H1 (cell line): ENCODE data around the gene MRPL4. TPM values are rescaled to one million over a fixed set of nuclear protein-coding genes. Genes with fewer than 3 reads are reported as not detected.

ENCODE experiments used
- CTCF ChIA-PET: fragments of 300-600 bp; sonication (Branson Sonifier 250); formaldehyde crosslinking; loops from one replicate; lab custom pipeline; 2021; ENCODE audit not compliant: partially characterized antibody; lab: Charles Lee
- POLR2A ChIA-PET: fragments of 300-600 bp; sonication (Branson Sonifier 250); formaldehyde crosslinking; loops from one replicate; lab custom pipeline; 2021; ENCODE audit warnings: inconsistent platforms; ENCODE audit not compliant: partially characterized antibody; lab: Charles Lee
- DNase-seq, 2 experiments: peaks; one replicate each; pipeline versions ENCODE4 v3.0.0 to v3.0.0-alpha.2; 2010 to 2022; ENCODE audit warnings: low spot score in 2 of 2, low read depth in 1 of 2, mixed read lengths in 1 of 2
- FAIRE-seq: peaks from 2 replicates; lab custom pipeline; 2011; peaks lifted over from hg19 to GRCh38; lab: Jason Lieb, UNC
- H2AFZ ChIP-seq: 2 replicates; pipeline ENCODE4 v1.8.1; 2012; ENCODE audit warnings: low read length, inconsistent platforms
- H2AK5ac ChIP-seq: 2 replicates; pipeline ENCODE4 v1.6.1; 2013; ENCODE audit warnings: low read depth, low read length
- H2BK120ac ChIP-seq: replicated peaks from 2 replicates; pipeline ENCODE3; 2013; ENCODE audit warnings: low read depth, low read length, inconsistent platforms
- H2BK12ac ChIP-seq: 2 replicates; pipeline ENCODE4 v1.6.1; 2013; ENCODE audit warnings: low read depth, low read length
- H2BK15ac ChIP-seq: 2 replicates; pipeline ENCODE4 v1.6.1; 2013; ENCODE audit warnings: low read length
- H2BK20ac ChIP-seq: 2 replicates; pipeline ENCODE4 v1.6.1; 2013; ENCODE audit warnings: low read length
- H2BK5ac ChIP-seq: 2 replicates; pipeline ENCODE4 v1.6.1; 2013; ENCODE audit warnings: low read depth, low read length
- H3K14ac ChIP-seq: 2 replicates; pipeline ENCODE4 v1.6.1; 2013; ENCODE audit warnings: inconsistent platforms; ENCODE audit not compliant: insufficient read length
- H3K18ac ChIP-seq: 2 replicates; pipeline ENCODE4 v1.6.1; 2013; ENCODE audit warnings: low read length; ENCODE audit errors: extremely low read depth
- H3K23ac ChIP-seq: 2 replicates; pipeline ENCODE4 v1.6.1; 2013; ENCODE audit warnings: inconsistent platforms; ENCODE audit not compliant: insufficient read length
- H3K23me2 ChIP-seq: 2 replicates; pipeline ENCODE4 v1.6.1; 2013; ENCODE audit warnings: low read depth, low read length
- H3K27ac ChIP-seq: 2 replicates; pipeline ENCODE4 v1.6.1; 2011; ENCODE audit warnings: low read depth, low read length, inconsistent platforms
- H3K27me3 ChIP-seq, 4 experiments: replicated peaks in 1 of 4; 1 replicate in 1 of 4; 2 replicates in 3 of 4; pipeline versions ENCODE4 v1.6.1 to v1.8.1; 2011 to 2013; ENCODE audit warnings: low read length in 3 of 4, mild to moderate bottlenecking in 3 of 4, inconsistent platforms in 2 of 4, mixed read lengths in 2 of 4, moderate library complexity in 1 of 4; ENCODE audit not compliant: control insufficient read depth in 3 of 4, insufficient read depth in 3 of 4; ENCODE audit errors: extremely low read depth in 1 of 4
- H3K36me3 ChIP-seq, 4 experiments: 2 replicates each; pipeline versions ENCODE4 v1.6.1 to v1.8.1; 2011 to 2013; ENCODE audit warnings: mild to moderate bottlenecking in 4 of 4, low read length in 3 of 4, moderate library complexity in 2 of 4, control low read depth in 1 of 4, inconsistent platforms in 1 of 4; ENCODE audit not compliant: insufficient read depth in 4 of 4, control insufficient read depth in 2 of 4
- H3K4ac ChIP-seq: replicated peaks from 2 replicates; pipeline ENCODE3; 2013; ENCODE audit warnings: low read length, low read depth, mixed read lengths, inconsistent platforms; ENCODE audit not compliant: insufficient read length
- H3K4me1 ChIP-seq, 4 experiments: replicated peaks in 1 of 4; 1 replicate in 1 of 4; 2 replicates in 3 of 4; pipeline versions ENCODE4 v1.6.1 to v1.8.1; 2011 to 2013; ENCODE audit warnings: low read length in 3 of 4, inconsistent platforms in 2 of 4, mixed read lengths in 1 of 4; ENCODE audit not compliant: insufficient read depth in 4 of 4, control insufficient read depth in 3 of 4
- H3K4me2 ChIP-seq, 2 experiments: 2 replicates each; pipeline versions ENCODE4 v1.6.1 to v1.8.1; 2011 to 2013; ENCODE audit warnings: low read depth in 2 of 2, low read length in 2 of 2, control low read depth in 1 of 2, inconsistent platforms in 1 of 2, mild to moderate bottlenecking in 1 of 2; ENCODE audit not compliant: insufficient read depth in 1 of 2
- H3K4me3 ChIP-seq, 4 experiments: fragments of 200-600, 300-600 bp in 1 of 4; sonication (generic), shearing (Covaris generic), sonication (Bioruptor Twin) in 1 of 4; 2 replicates each; pipeline versions ENCODE4 v1.5.1 to v1.8.1; 2011 to 2016; ENCODE audit warnings: low read length in 4 of 4, low read depth in 3 of 4, control low read depth in 2 of 4, inconsistent platforms in 2 of 4, mild to moderate bottlenecking in 2 of 4, mixed read lengths in 1 of 4, moderate library complexity in 1 of 4; ENCODE audit not compliant: insufficient read depth in 2 of 4; ENCODE audit errors: extremely low read depth in 1 of 4
- H3K56ac ChIP-seq: replicated peaks from 2 replicates; pipeline ENCODE3; 2013; ENCODE audit warnings: low read depth, mild to moderate bottlenecking, mixed read lengths, low read length, inconsistent platforms; ENCODE audit not compliant: insufficient read length
- H3K79me1 ChIP-seq: 2 replicates; pipeline ENCODE4 v1.6.1; 2013; ENCODE audit warnings: low read depth, low read length, control low read depth
- H3K79me2 ChIP-seq, 2 experiments: 2 replicates each; pipeline versions ENCODE4 v1.6.1 to v1.8.1; 2012 to 2013; ENCODE audit warnings: low read length in 2 of 2, mild to moderate bottlenecking in 2 of 2, inconsistent platforms in 1 of 2; ENCODE audit not compliant: insufficient read depth in 2 of 2, control insufficient read depth in 1 of 2
- H3K9ac ChIP-seq, 4 experiments: replicated peaks in 1 of 4; 1 replicate in 1 of 4; 2 replicates in 3 of 4; pipeline versions ENCODE4 v1.6.1 to v1.8.1; 2011 to 2013; ENCODE audit warnings: low read depth in 3 of 4, low read length in 3 of 4, control low read depth in 2 of 4, mild to moderate bottlenecking in 2 of 4, moderate library complexity in 2 of 4, inconsistent platforms in 1 of 4; ENCODE audit errors: extremely low read depth in 1 of 4
- H3K9me3 ChIP-seq, 2 experiments: 2 replicates each; pipeline versions ENCODE4 v1.6.1 to v1.8.1; 2012 to 2013; ENCODE audit warnings: mild to moderate bottlenecking in 2 of 2, moderate library complexity in 2 of 2, control low read depth in 1 of 2, inconsistent platforms in 1 of 2, low read depth in 1 of 2, low read length in 1 of 2, mixed read lengths in 1 of 2; ENCODE audit not compliant: insufficient read depth in 2 of 2
- H4K20me1 ChIP-seq, 2 experiments: replicated peaks in 1 of 2; 2 replicates each; pipeline versions ENCODE3 to v1.8.1; 2011 to 2013; ENCODE audit warnings: inconsistent platforms in 2 of 2, low read length in 2 of 2, mild to moderate bottlenecking in 1 of 2; ENCODE audit not compliant: insufficient read depth in 2 of 2, control insufficient read depth in 1 of 2
- H4K5ac ChIP-seq: 2 replicates; pipeline ENCODE4 v1.6.1; 2013; ENCODE audit warnings: low read length, low read depth, mixed read lengths, inconsistent platforms; ENCODE audit not compliant: insufficient read length
- H4K8ac ChIP-seq: 2 replicates; pipeline ENCODE4 v1.8.0; 2013; ENCODE audit warnings: mild to moderate bottlenecking, moderate library complexity, low read length, inconsistent platforms; ENCODE audit not compliant: insufficient read depth; ENCODE audit errors: extremely low read depth
- H4K91ac ChIP-seq: replicated peaks from 2 replicates; pipeline ENCODE3; 2013; ENCODE audit warnings: low read length, mixed read lengths, inconsistent platforms; ENCODE audit not compliant: insufficient read length
- EGR1 ChIP-seq: IDR thresholded peaks from 2 replicates; pipeline ENCODE4 v1.6.1; 2011; ENCODE audit warnings: low read depth, low read length, borderline replicate concordance
- EZH2 ChIP-seq: fragments of 200-600 bp; sonication (generic); IDR thresholded peaks from 2 replicates; pipeline ENCODE4 v1.7.1; 2012; ENCODE audit warnings: low read depth, mild to moderate bottlenecking, moderate library complexity, low read length, inconsistent platforms; ENCODE audit not compliant: severe bottlenecking
- NRF1 ChIP-seq: IDR thresholded peaks from 2 replicates; pipeline ENCODE4 v1.6.1; 2011; ENCODE audit warnings: mild to moderate bottlenecking, low read depth, low read length, improper control_type of control experiment
- RNF2 ChIP-seq: fragments of 200-900, 300-1000 bp; sonication (generic); IDR thresholded peaks from 2 replicates; pipeline ENCODE4 v1.7.1; 2016; ENCODE audit warnings: borderline replicate concordance, low read depth, mild to moderate bottlenecking, antibody characterized with exemption, low read length; ENCODE audit not compliant: poor library complexity, severe bottlenecking; ENCODE audit errors: missing control alignments
- SAP30 ChIP-seq: fragments of 300-600 bp; sonication (generic); IDR thresholded peaks from 2 replicates; pipeline ENCODE4 v1.7.1; 2012; ENCODE audit warnings: low read length, moderate library complexity, mild to moderate bottlenecking, inconsistent platforms; ENCODE audit not compliant: insufficient read depth, insufficient replicate concordance
- TEAD4 ChIP-seq: IDR thresholded peaks from 2 replicates; pipeline ENCODE4 v1.6.1; 2012; ENCODE audit warnings: low read depth, low read length, inconsistent platforms, mixed read lengths
- ZNF274 ChIP-seq: IDR thresholded peaks from 2 replicates; pipeline ENCODE4 v1.7.0; 2012; ENCODE audit warnings: low read length, borderline replicate concordance; ENCODE audit errors: extremely low read depth
- WGBS, 2 experiments: shearing (Covaris generic) in 1 of 2; methylation state at CpG; one replicate each; pipeline versions ENCODE4 v1.1.6 to v1.1.7; 2013 to 2015; ENCODE audit warnings: low lambda C conversion rate in 2 of 2, mixed read lengths in 2 of 2, inconsistent platforms in 1 of 2, low coverage in 1 of 2, missing lambda C conversion rate in 1 of 2; ENCODE audit not compliant: insufficient replicate concordance in 2 of 2, insufficient coverage in 1 of 2, insufficient read length in 1 of 2; ENCODE audit errors: extremely low coverage in 1 of 2, missing lambda C conversion rate in 1 of 2; 5-methylcytosine and 5-hydroxymethylcytosine counted together
- polyA plus RNA-seq, 7 experiments: library from polyadenylated mRNA; depleted of rRNA in 3 of 7; stranded (reverse) in 5 of 7; unstranded in 2 of 7; fragments of >200 nt in 5 of 7; fragments of 200-250 nt in 2 of 7; gene quantifications; 1 replicate in 5 of 7; 2 replicates in 1 of 7; 4 replicates in 1 of 7; pipeline versions ENCODE4 v1.2.1 to v1.2.3, GENCODE V29; 2011 to 2013; ENCODE audit warnings: missing spikeins in 2 of 7, mixed read lengths in 2 of 7
- total RNA-seq: library from RNA; stranded (reverse); fragmentation: NEBNext Ultra II Directional; extraction: Animal tissue kit (Norgen Biotek cat#: 25700); gene quantifications from 2 replicates; pipeline ENCODE4 v1.2.1, GENCODE V29; 2021

MRPL4 gene
- total and polyA plus RNA-seq, 2 of the 8 experiments (the other 6 are each of a cell fraction or from before 2014, with no cell fraction given): 82.3 to 187 TPM

DNA sequence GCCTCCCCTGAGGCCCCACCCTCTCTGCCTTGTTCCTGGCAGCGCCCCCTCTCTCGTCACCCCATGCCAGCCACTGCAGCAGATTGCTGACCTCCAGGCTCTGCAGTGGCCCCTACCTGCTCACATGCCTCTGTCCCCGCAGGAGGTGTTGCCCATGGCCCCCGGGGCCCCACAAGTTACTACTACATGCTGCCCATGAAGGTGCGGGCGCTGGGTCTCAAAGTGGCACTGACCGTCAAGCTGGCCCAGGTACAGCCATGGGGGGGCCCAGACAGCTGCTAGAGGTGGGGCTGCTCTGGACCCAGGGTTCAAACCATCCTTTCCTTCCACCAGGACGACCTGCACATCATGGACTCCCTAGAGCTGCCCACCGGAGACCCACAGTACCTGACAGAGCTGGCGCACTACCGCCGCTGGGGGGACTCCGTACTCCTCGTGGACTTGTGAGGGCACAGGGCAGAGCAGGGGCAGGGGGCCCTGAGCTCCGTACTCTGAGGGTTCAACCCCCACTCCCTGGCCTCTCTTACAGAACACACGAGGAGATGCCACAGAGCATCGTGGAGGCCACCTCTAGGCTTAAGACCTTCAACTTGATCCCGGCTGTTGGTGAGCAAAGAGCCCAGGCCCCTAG, 6.2 kb downstream of the MRPL4 start:
- Histone ChIP-seq H3K79me2 (0 out of 4 replicates have a peak, but pooled peaks cover 0 to 4% of the 10 kb centered on the region in 2 experiments), H3K4ac (no peak overlapping the region), H3K56ac (no peak overlapping the region), H3K23me2 (no peaks in the 10 kb centered on the region), H3K4me1 (peaks cover 0 to 2% (median 0%) of the 10 kb centered on the region in 4 experiments; a peak in 2 of 7 replicates), H3K14ac (no peak overlapping the region), H3K79me1 (no peaks in the 10 kb centered on the region), H4K5ac (no peak overlapping the region), H2BK20ac (no peak overlapping the region), H2AK5ac (no peak overlapping the region), H3K27me3 (no peaks in the 10 kb centered on the region), H3K9me3 (no peaks in the 10 kb centered on the region), H2BK120ac (no peak overlapping the region), H3K27ac (no peak overlapping the region), H3K4me3 (no peak overlapping the region), H2BK15ac (no peak overlapping the region), H3K23ac (no peak overlapping the region), H2BK12ac (no peak overlapping the region), H3K9ac (no peak overlapping the region), H2AFZ (no peak overlapping the region), H4K20me1 (peaks cover 0 to 6% of the 10 kb centered on the region in 2 experiments), H4K8ac (no peak overlapping the region; the same call in 1 of the 2 replicates), H3K36me3 (peaks cover 4 to 26% (median 15%) of the 10 kb centered on the region in 4 experiments; a peak in 5 of 8 replicates), H2BK5ac (no peak overlapping the region), H3K4me2 (no peak overlapping the region), H3K18ac (no peak overlapping the region), H4K91ac (no peak overlapping the region)
- DNase-seq: no peak
- FAIRE-seq: no peak
- ChIA-PET CTCF (interaction anchor here (0.6 to 5.4 kb wide), 56 partner anchors 9 to 191 kb away, joined by 3 to 68 read pairs (median 4); partner anchors contain the start of genes ICAM1, ICAM4, ICAM5 and RAVER1), POLR2A (interaction anchor here (0.7 to 3.2 kb wide), 11 partner anchors 10 to 145 kb away, joined by 3 to 18 read pairs (median 5); partner anchors contain the start of genes DNMT1, ICAM1 and RAVER1)
- TF ChIP-seq NRF1 (no peak), EGR1 (no peak), TEAD4 (no peak), RNF2 (no peak), ZNF274 (no peak), SAP30 (no peak), EZH2 (no peak)
- 93% methylated on average over 18 of the region's 18 CpGs; no CpG with 5 or more reads in 1 of the 2 experiments for WGBS, 2 experiments
